Epithelial cell of proximal tubule (primary cell): ENCODE measurements around the gene CHST6. TPM values are rescaled to one million over a fixed set of nuclear protein-coding genes. Genes with fewer than 3 reads are reported as not detected.
"Not testable (repeated sequence)": the region's sequence is repeated elsewhere in the genome, so short reads cannot be mapped to it uniquely, and the experiment has no call there.

Experiments
- DNase-seq: peaks from one replicate; pipeline ENCODE4 v3.0.0-alpha.2; 2011; ENCODE audit warnings: low read depth
- H3K4me3 ChIP-seq: 2 replicates; pipeline ENCODE4 v1.5.1; 2011; ENCODE audit warnings: low read depth, mild to moderate bottlenecking, low read length
- CTCF ChIP-seq: conservative IDR thresholded peaks from 2 replicates; pipeline ENCODE4 v1.5.1; 2012; ENCODE audit warnings: low read depth, mild to moderate bottlenecking, low read length
- total RNA-seq: library from RNA; depleted of rRNA; stranded (reverse); fragments of >200 nt; gene quantifications from 2 replicates; pipeline ENCODE4 v1.2.3, GENCODE V29; 2015

The CHST6 gene
- total RNA-seq, 1 donor from 2014 or later, result 2.2 TPM

- DNase-seq, result no peak
- TF ChIP-seq CTCF, result no peak
- no peak overlapping the region for H3K4me3 ChIP-seq
Measured at GRCh38 chr16:75502916-75503605, 7.8 kb upstream of the CHST6 start.

- H3K4me3 ChIP-seq, DNase-seq: not testable (repeated sequence)
Measured at GRCh38 chr16:75501820-75502219, 6.6 kb upstream of the CHST6 start.

- DNase-seq, result no peak
- TF ChIP-seq CTCF, result no peak
- no peak overlapping the region for H3K4me3 ChIP-seq
Measured at GRCh38 chr16:75501359-75501758, 6.1 kb upstream of the CHST6 start.

- DNase-seq, result not testable (repeated sequence)
Measured at GRCh38 chr16:75498605-75499322, 3.5 kb upstream of the CHST6 start.

GRCh38 chr16:75497558-75497957 lies 2.3 kb upstream of the CHST6 start:
- no peak for DNase-seq
- TF ChIP-seq CTCF, result no peak
- no peak overlapping the region for H3K4me3 ChIP-seq

More at GRCh38 chr16:75498605-75499322, 3.5 kb upstream of the CHST6 start:
- H3K4me3 ChIP-seq, result not testable (repeated sequence)

- no peak for DNase-seq
- peak overlapping the region; percentile 47 for H3K4me3 ChIP-seq
Measured at GRCh38 chr16:75494661-75495075, 573 bp downstream of the CHST6 start.

GRCh38 chr16:75494184-75494583 lies 1.1 kb downstream of the CHST6 start:
- DNase-seq, result no peak
- H3K4me3 ChIP-seq, result peak overlapping the region; percentile 47
- TF ChIP-seq CTCF, result no peak

More at GRCh38 chr16:75494661-75495075, 573 bp downstream of the CHST6 start:
- TF ChIP-seq CTCF, result no peak

- no peak for DNase-seq
- H3K4me3 ChIP-seq, result no peak overlapping the region
- TF ChIP-seq CTCF, result peak; percentile 45
Measured at GRCh38 chr16:75491876-75492275, 3.4 kb downstream of the CHST6 start.
